ENCODE data around the gene PARP2. TPM values are rescaled to one million over a fixed set of nuclear protein-coding genes. Genes with fewer than 3 reads are reported as not detected.

The PARP2 gene
- total RNA-seq, 4 donors from 2014 or later = 5.0 to 20.3 (median 11.7) TPM

DNA sequence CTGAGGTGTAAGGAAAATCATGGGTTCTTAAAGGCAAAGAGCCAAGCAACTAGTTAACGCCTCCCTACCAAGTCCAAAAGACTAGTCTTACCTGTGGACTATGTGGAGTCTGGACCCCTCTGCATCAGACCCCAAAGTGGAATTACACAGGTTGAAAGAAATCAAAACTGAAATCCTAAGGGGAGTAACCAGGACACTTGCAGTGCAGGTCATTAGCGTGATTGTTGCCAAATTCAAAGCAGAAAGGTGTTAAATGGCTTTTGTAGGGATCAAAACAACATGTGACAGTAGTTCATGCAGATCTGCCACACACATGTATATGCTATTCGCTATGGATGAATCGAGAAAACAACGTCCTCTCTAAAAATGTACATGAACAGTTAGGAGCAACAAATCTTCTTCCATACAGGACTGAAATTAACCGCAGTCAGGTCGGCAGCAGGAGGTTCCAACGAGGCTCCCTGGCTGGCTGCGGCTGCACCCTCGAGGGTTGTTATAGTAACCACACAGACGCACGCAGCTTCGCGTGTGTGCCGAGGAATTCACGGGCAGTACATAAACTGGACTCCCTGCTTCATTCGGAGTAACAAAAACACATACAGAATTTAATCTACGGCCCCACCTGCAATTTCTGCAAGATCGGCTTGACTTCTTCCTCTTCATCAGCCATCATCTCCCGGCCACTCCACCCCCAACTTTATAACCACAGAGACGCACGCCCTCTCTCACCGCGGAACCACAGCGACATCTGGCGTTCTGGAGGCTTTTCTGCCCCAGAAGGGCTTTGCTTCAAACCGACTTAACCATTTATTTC lies 38.0 kb upstream of the PARP2 start, which contains the start of gene TTC5:
TTC5 (minus strand) TSS at position 687 of the 814 bp plus-strand sequence; CDS start at position 673, 14 bp downstream.
- TF ChIP-seq, protein P1, sequence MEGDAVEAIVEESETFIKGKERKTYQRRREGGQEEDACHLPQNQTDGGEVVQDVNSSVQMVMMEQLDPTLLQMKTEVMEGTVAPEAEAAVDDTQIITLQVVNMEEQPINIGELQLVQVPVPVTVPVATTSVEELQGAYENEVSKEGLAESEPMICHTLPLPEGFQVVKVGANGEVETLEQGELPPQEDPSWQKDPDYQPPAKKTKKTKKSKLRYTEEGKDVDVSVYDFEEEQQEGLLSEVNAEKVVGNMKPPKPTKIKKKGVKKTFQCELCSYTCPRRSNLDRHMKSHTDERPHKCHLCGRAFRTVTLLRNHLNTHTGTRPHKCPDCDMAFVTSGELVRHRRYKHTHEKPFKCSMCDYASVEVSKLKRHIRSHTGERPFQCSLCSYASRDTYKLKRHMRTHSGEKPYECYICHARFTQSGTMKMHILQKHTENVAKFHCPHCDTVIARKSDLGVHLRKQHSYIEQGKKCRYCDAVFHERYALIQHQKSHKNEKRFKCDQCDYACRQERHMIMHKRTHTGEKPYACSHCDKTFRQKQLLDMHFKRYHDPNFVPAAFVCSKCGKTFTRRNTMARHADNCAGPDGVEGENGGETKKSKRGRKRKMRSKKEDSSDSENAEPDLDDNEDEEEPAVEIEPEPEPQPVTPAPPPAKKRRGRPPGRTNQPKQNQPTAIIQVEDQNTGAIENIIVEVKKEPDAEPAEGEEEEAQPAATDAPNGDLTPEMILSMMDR (IDR thresholded peaks at IDR 0.05) = peak; percentile 72 to 91 (median 82)
- TF ChIP-seq POLR2A (IDR thresholded peaks at IDR 0.05) = no peak
- peak; percentile 33 for DNase-seq
- no peaks in the 10 kb centered on the region for H3K27me3 ChIP-seq
- no peaks in the 10 kb centered on the region for H3K9me3 ChIP-seq
- 0 to 1% methylated on average over 26 to 27 of the region's 27 CpGs for WGBS, 2 donors
- H3K4me3 ChIP-seq = peak within 1 kb of the TSS; percentile 47 to 78 (median 70)
- intact Hi-C loops (cut with DNase I) = no loop called here
- H3K4me1 ChIP-seq = peaks cover 8 to 15% (median 14%) of the 10 kb centered on the region in 3 donors
- peak within 1 kb of the TSS; percentile 15 to 73 (median 62) for H3K27ac ChIP-seq
- peaks cover 0 to 18% (median 13%) of the 10 kb centered on the region in 3 donors for H3K36me3 ChIP-seq

DNA sequence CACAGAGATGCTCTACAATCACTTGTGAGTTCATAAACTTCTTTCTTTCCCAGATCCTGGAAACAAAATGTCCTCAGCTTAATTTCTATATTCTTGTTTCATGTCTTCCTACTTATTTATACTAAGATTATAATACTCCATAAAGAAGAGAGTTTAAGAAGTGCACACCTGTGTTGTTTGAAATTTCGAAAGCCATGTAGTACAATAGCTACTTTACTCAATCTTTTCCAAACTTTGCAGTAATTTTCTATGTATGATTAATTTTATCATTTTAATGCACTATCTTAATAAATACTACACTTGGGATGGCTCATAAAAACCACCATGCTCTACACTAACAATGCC lies 37.4 kb upstream of the PARP2 start:
- intact Hi-C loops (cut with DNase I) = no loop called here
- no peaks in the 10 kb centered on the region for H3K9me3 ChIP-seq
- H3K27me3 ChIP-seq = no peaks in the 10 kb centered on the region
- 81 to 97% methylated on average over 1 of the region's 1 CpG for WGBS, 2 donors
- H3K27ac ChIP-seq = no peak overlapping the region
- H3K36me3 ChIP-seq = peaks cover 0 to 12% (median 8%) of the 10 kb centered on the region in 3 donors
- DNase-seq = no peak
- TF ChIP-seq POLR2A (IDR thresholded peaks at IDR 0.05) = no peak
- TF ChIP-seq, protein P1 (IDR thresholded peaks at IDR 0.05) = no peak
- peaks cover 8 to 15% (median 14%) of the 10 kb centered on the region in 3 donors for H3K4me1 ChIP-seq
- H3K4me3 ChIP-seq = peak overlapping the region; percentile 47 to 78 (median 70)

DNA sequence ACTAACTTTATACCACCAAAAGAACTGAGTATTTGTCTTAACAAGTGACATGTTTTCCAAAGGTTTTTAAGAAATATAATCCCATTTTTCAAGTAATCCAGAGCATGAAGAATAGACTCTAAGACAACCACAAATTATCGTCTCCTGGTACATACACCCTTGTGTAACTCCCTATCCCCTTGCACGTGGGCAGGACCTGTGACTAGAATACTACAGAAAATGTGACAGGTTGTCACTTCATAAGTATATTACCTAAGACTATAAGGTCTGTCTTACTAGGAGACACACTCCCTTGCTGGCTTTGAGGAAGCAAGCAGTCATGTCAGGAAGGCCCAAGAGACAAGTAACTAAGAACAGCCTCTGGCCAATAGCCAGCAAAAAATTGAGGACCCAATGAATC lies 29.4 kb upstream of the PARP2 start:
- H3K4me3 ChIP-seq = no peak overlapping the region
- 85 to 100% methylated on average over 2 of the region's 2 CpGs for WGBS, 2 donors
- intact Hi-C loops (cut with DNase I) = no loop called here
- no peaks in the 10 kb centered on the region for H3K9me3 ChIP-seq
- H3K4me1 ChIP-seq = no peaks in the 10 kb centered on the region
- H3K36me3 ChIP-seq = peaks cover 8 to 80% (median 31%) of the 10 kb centered on the region in 3 donors
- no peaks in the 10 kb centered on the region for H3K27me3 ChIP-seq
- no peak overlapping the region for H3K27ac ChIP-seq
- TF ChIP-seq, protein P1 (IDR thresholded peaks at IDR 0.05) = no peak
- no peak for TF ChIP-seq POLR2A (IDR thresholded peaks at IDR 0.05)
- DNase-seq = no peak

DNA sequence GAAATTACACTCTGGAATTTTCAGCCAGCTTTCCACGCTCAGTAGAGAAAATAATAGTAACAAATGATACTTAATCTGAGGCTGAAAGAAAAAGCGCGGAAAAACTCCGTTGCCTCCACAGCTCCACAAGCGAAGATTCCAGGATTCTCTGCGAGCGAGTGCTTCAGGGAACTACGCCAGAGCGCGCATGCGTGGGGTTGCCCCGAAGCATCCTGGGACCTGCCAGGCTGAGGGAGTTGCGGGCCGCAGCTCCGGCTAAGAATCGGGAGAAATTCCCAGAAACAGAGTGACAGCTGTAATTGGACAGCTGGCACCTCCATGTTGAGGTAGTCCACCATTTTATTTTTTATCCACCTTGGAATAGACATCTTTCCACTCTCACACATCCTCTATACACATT lies 25.7 kb upstream of the PARP2 start:
- no peak for TF ChIP-seq POLR2A (IDR thresholded peaks at IDR 0.05)
- TF ChIP-seq, protein P1 (IDR thresholded peaks at IDR 0.05) = no peak
- DNase-seq = no peak
- 95 to 96% methylated on average over 16 of the region's 16 CpGs for WGBS, 2 donors
- Histone ChIP-seq H3K4me1 (no peaks in the 10 kb centered on the region), H3K36me3 (peaks cover 7 to 100% (median 31%) of the 10 kb centered on the region in 3 donors), H3K27ac (no peak overlapping the region), H3K4me3 (no peak overlapping the region), H3K9me3 (no peaks in the 10 kb centered on the region), H3K27me3 (no peaks in the 10 kb centered on the region)
- intact Hi-C loops (cut with DNase I) = no loop called here

Data from esophagus squamous epithelium (tissue), 5 donors.